SK-N-SH treated with all-trans-retinoic acid at 6 μM for 48 hours (cell line): Measurements from ENCODE around the gene BRSK1.

ENCODE experiments used
- ARNTL ChIP-seq: fragments of 450-650 bp; formaldehyde crosslinking; IDR thresholded peaks from 2 replicates; pipeline ENCODE4 v1.5.0; 2020; ENCODE audit warnings: low read depth, mild to moderate bottlenecking, moderate library complexity, borderline replicate concordance
- BACH2 ChIP-seq: fragments of 250-450 bp; sonication (Bioruptor Pico); IDR thresholded peaks from 2 replicates; pipeline ENCODE4 v1.9.0; 2021; ENCODE audit warnings: mild to moderate bottlenecking, borderline replicate concordance
- CSDC2 ChIP-seq: fragments of 250-450 bp; sonication (Bioruptor Pico); IDR thresholded peaks from 2 replicates; pipeline ENCODE4 v1.5.0; 2020; ENCODE audit warnings: mild to moderate bottlenecking, moderate library complexity
- ESRRG ChIP-seq: fragments of 250-450 bp; sonication (Bioruptor Pico); IDR thresholded peaks from 2 replicates; pipeline ENCODE4 v1.6.1; 2021; ENCODE audit warnings: mild to moderate bottlenecking
- GLIS3 ChIP-seq: fragments of 250-450 bp; sonication (Bioruptor Pico); IDR thresholded peaks from 2 replicates; pipeline ENCODE4 v1.5.0; 2020; ENCODE audit warnings: mild to moderate bottlenecking, moderate library complexity
- ISL1 ChIP-seq: fragments of 250-450 bp; sonication (Bioruptor Pico); IDR thresholded peaks from 2 replicates; pipeline ENCODE4 v2.1.2; 2022; ENCODE audit warnings: mild to moderate bottlenecking, moderate library complexity
- OSR1 ChIP-seq: fragments of 250-450 bp; sonication (Bioruptor Pico); IDR thresholded peaks from 2 replicates; pipeline ENCODE4 v1.8.0; 2022; ENCODE audit warnings: moderate library complexity, mild to moderate bottlenecking, inconsistent platforms
- PPARA ChIP-seq: fragments of 250-450 bp; sonication (Bioruptor Pico); IDR thresholded peaks from 2 replicates; pipeline ENCODE4 v1.5.0; 2020; ENCODE audit warnings: mild to moderate bottlenecking, borderline replicate concordance
- TOX ChIP-seq: fragments of 250-450 bp; sonication (Bioruptor Pico); IDR thresholded peaks from 2 replicates; pipeline ENCODE4 v1.8.0; 2021; ENCODE audit warnings: mild to moderate bottlenecking, moderate library complexity, borderline replicate concordance
- ZC3H10 ChIP-seq: fragments of 250-450 bp; sonication (Bioruptor Pico); IDR thresholded peaks from 2 replicates; pipeline ENCODE4 v1.5.1; 2021; ENCODE audit warnings: mild to moderate bottlenecking, moderate library complexity
- ZFP3 ChIP-seq: fragments of 250-450 bp; sonication (Bioruptor Pico); IDR thresholded peaks from 2 replicates; pipeline ENCODE4 v1.5.0; 2020; ENCODE audit warnings: mild to moderate bottlenecking, moderate library complexity
- ZNF565 ChIP-seq: fragments of 450-650 bp; formaldehyde crosslinking; conservative IDR thresholded peaks from 2 replicates; pipeline ENCODE4 v1.5.0; 2020; ENCODE audit warnings: low read depth, mild to moderate bottlenecking, moderate library complexity
- ZNF8 ChIP-seq: fragments of 450-650 bp; formaldehyde crosslinking; IDR thresholded peaks from 2 replicates; pipeline ENCODE4 v1.5.0; 2020; ENCODE audit warnings: mild to moderate bottlenecking, moderate library complexity
- TF ChIP-seq, protein P1 (sequence below): fragments of 250-450 bp; sonication (Bioruptor Pico); IDR thresholded peaks from 2 replicates; pipeline ENCODE4 v1.8.0; 2020; ENCODE audit warnings: mild to moderate bottlenecking, moderate library complexity, borderline replicate concordance

DNA sequence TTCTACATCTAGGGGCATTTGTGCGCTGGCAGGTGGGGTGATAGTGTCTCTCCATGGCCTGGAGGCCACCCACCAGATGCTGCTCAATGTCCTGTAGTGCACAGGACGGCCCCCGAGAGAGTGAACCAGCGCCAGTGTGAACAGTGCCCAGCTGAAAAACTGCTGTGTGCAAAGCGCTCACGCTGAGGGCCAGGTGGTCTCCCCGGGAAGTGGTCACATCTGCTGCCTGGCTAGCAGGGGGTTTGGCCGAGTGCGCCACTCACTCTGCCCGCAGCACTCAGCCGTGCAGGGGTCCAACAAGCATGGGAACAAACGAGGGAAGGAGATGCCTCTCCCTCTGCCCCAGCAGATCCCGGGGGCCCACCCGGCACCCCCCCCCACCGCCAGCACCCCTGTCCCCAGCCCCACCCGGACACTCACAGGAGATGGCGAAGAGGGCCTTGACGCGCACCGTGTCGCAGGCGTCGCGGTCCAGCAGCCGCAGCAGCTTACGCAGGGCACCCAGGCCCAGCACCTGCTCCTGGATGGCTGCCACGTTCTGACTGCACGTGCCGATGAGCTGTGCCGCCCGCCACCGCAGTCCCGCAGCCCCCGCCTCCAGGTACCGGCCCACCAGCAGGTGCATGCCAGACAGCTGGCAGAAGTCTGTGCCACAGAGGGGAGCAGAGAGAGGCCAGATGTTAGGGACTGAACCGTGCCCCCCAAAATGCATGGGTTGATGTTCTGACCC, 9.7 kb upstream of the BRSK1 start:
- TF ChIP-seq TOX (CRISPR knock-in tag) (no peak), ZNF565 (no peak), PPARA (CRISPR knock-in tag) (no peak), ISL1 (CRISPR knock-in tag) (no peak), CSDC2 (CRISPR knock-in tag) (no peak), GLIS3 (CRISPR knock-in tag) (no peak), ZNF8 (CRISPR knock-in tag) (no peak), BACH2 (CRISPR knock-in tag) (no peak), OSR1 (CRISPR knock-in tag) (no peak), ZC3H10 (CRISPR knock-in tag) (no peak), ZFP3 (CRISPR knock-in tag) (no peak), ARNTL (CRISPR knock-in tag) (no peak), ESRRG (CRISPR knock-in tag) (no peak)
- TF ChIP-seq, protein P1, sequence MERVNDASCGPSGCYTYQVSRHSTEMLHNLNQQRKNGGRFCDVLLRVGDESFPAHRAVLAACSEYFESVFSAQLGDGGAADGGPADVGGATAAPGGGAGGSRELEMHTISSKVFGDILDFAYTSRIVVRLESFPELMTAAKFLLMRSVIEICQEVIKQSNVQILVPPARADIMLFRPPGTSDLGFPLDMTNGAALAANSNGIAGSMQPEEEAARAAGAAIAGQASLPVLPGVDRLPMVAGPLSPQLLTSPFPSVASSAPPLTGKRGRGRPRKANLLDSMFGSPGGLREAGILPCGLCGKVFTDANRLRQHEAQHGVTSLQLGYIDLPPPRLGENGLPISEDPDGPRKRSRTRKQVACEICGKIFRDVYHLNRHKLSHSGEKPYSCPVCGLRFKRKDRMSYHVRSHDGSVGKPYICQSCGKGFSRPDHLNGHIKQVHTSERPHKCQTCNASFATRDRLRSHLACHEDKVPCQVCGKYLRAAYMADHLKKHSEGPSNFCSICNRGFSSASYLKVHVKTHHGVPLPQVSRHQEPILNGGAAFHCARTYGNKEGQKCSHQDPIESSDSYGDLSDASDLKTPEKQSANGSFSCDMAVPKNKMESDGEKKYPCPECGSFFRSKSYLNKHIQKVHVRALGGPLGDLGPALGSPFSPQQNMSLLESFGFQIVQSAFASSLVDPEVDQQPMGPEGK (CRISPR knock-in tag), result no peak
